H9 (cell line): Measurements from ENCODE around the gene CREB5. TPM values are rescaled to one million over a fixed set of nuclear protein-coding genes. Genes with fewer than 3 reads are reported as not detected.

Experiments
- DNase-seq: peaks from one replicate; pipeline ENCODE4 v3.0.0-alpha.2; 2017
- H2AFZ ChIP-seq: one replicate; pipeline ENCODE4 v1.6.1; 2013; ENCODE audit warnings: mild to moderate bottlenecking, low read length, control low read depth, moderate library complexity
- H2AK5ac ChIP-seq: 2 replicates; pipeline ENCODE4 v1.6.1; 2013; ENCODE audit warnings: low read length, control low read depth, mixed read lengths; ENCODE audit not compliant: insufficient read length
- H2BK120ac ChIP-seq: one replicate; pipeline ENCODE4 v1.6.1; 2013; ENCODE audit warnings: low read depth, mild to moderate bottlenecking, low read length, control low read depth, inconsistent platforms; ENCODE audit not compliant: poor library complexity, severe bottlenecking
- H2BK12ac ChIP-seq: 2 replicates; pipeline ENCODE4 v1.6.1; 2013; ENCODE audit warnings: low read length, control low read depth, mixed read lengths, low read depth; ENCODE audit not compliant: insufficient read length
- H2BK15ac ChIP-seq: 2 replicates; pipeline ENCODE4 v1.6.1; 2013; ENCODE audit warnings: low read depth, low read length, control low read depth
- H2BK20ac ChIP-seq: one replicate; pipeline ENCODE4 v1.6.1; 2013; ENCODE audit warnings: low read depth, mild to moderate bottlenecking, low read length, control low read depth, inconsistent platforms; ENCODE audit not compliant: poor library complexity, severe bottlenecking
- H2BK5ac ChIP-seq: 2 replicates; pipeline ENCODE4 v1.6.1; 2013; ENCODE audit warnings: low read length, control low read depth, mixed read lengths; ENCODE audit not compliant: insufficient read length
- H3K14ac ChIP-seq: 2 replicates; pipeline ENCODE4 v1.6.1; 2013; ENCODE audit warnings: low read length, control low read depth; ENCODE audit not compliant: insufficient read depth
- H3K18ac ChIP-seq: 2 replicates; pipeline ENCODE4 v1.6.1; 2013; ENCODE audit warnings: low read depth, mild to moderate bottlenecking, mixed read lengths, low read length, control low read depth; ENCODE audit not compliant: insufficient read length
- H3K23ac ChIP-seq: 2 replicates; pipeline ENCODE4 v1.6.1; 2013; ENCODE audit warnings: low read length, control low read depth, mixed read lengths, low read depth; ENCODE audit not compliant: insufficient read length
- H3K23me2 ChIP-seq: 2 replicates; pipeline ENCODE4 v1.6.1; 2013; ENCODE audit warnings: low read depth, mild to moderate bottlenecking, mixed read lengths, low read length, control low read depth; ENCODE audit not compliant: insufficient read length, poor library complexity, severe bottlenecking
- H3K27ac ChIP-seq: 2 replicates; pipeline ENCODE4 v1.5.1; 2013; ENCODE audit warnings: low read length, control low read depth, mixed read lengths, low read depth; ENCODE audit not compliant: insufficient read length
- H3K27me3 ChIP-seq: 2 replicates; pipeline ENCODE4 v1.6.1; 2013; ENCODE audit warnings: low read length, control low read depth, inconsistent platforms; ENCODE audit not compliant: insufficient read depth
- H3K4ac ChIP-seq: 2 replicates; pipeline ENCODE4 v1.6.1; 2013; ENCODE audit warnings: low read depth, mild to moderate bottlenecking, control low read depth, inconsistent platforms, low read length, moderate library complexity
- H3K4me1 ChIP-seq: 2 replicates; pipeline ENCODE4 v1.6.1; 2013; ENCODE audit warnings: low read length, control low read depth, inconsistent platforms; ENCODE audit not compliant: insufficient read depth
- H3K4me2 ChIP-seq: 2 replicates; pipeline ENCODE4 v1.6.1; 2013; ENCODE audit warnings: low read length, control low read depth, mixed read lengths; ENCODE audit not compliant: insufficient read length, insufficient read depth
- H3K56ac ChIP-seq: 2 replicates; pipeline ENCODE4 v1.6.1; 2013; ENCODE audit warnings: low read depth, mild to moderate bottlenecking, mixed read lengths, low read length, control low read depth; ENCODE audit not compliant: insufficient read length
- H3K79me1 ChIP-seq: 2 replicates; pipeline ENCODE4 v1.6.1; 2013; ENCODE audit warnings: low read depth, mild to moderate bottlenecking, moderate library complexity, low read length, control low read depth, inconsistent platforms; ENCODE audit not compliant: insufficient read depth, poor library complexity, severe bottlenecking
- H3K79me2 ChIP-seq: 2 replicates; pipeline ENCODE4 v1.6.1; 2013; ENCODE audit warnings: low read length, control low read depth, inconsistent platforms; ENCODE audit not compliant: insufficient read depth
- H3K9ac ChIP-seq: 2 replicates; pipeline ENCODE4 v1.6.1; 2013; ENCODE audit warnings: low read length, control low read depth, mixed read lengths; ENCODE audit not compliant: insufficient read length; ENCODE audit errors: extremely low read depth
- H3K9me3 ChIP-seq: one replicate; pipeline ENCODE4 v1.6.1; 2013; ENCODE audit warnings: low read depth, low read length, inconsistent platforms; ENCODE audit not compliant: control insufficient read depth
- H3T11ph ChIP-seq: one replicate; pipeline ENCODE4 v1.6.1; 2013; ENCODE audit warnings: mild to moderate bottlenecking, low read length, control low read depth, inconsistent platforms
- H4K20me1 ChIP-seq: one replicate; pipeline ENCODE4 v1.6.1; 2013; ENCODE audit not compliant: control insufficient read depth, insufficient read length, insufficient read depth
- H4K5ac ChIP-seq: 2 replicates; pipeline ENCODE4 v1.6.1; 2013; ENCODE audit warnings: low read depth, mild to moderate bottlenecking, mixed read lengths, low read length, control low read depth; ENCODE audit not compliant: insufficient read length
- H4K8ac ChIP-seq: replicated peaks from 2 replicates; pipeline ENCODE4 v1.6.1; 2013; ENCODE audit warnings: low read length, control low read depth, mixed read lengths, low read depth; ENCODE audit not compliant: insufficient read length
- H4K91ac ChIP-seq: 2 replicates; pipeline ENCODE4 v1.6.1; 2013; ENCODE audit warnings: low read depth, mild to moderate bottlenecking, moderate library complexity, mixed read lengths, low read length, control low read depth; ENCODE audit not compliant: insufficient read length
- H3K27ac Mint-ChIP-seq, 3 experiments: 2 replicates in 2 of 3; 3 replicates in 1 of 3; pipeline ENCODE4 v1.8.0; 2020 to 2021; ENCODE audit warnings: mixed read lengths in 3 of 3, mild to moderate bottlenecking in 1 of 3, moderate library complexity in 1 of 3
- H3K27me3 Mint-ChIP-seq: 2 replicates; pipeline ENCODE4 v1.8.0; 2021; ENCODE audit warnings: low read depth, mild to moderate bottlenecking, moderate library complexity, mixed read lengths
- H3K36me3 Mint-ChIP-seq, 3 experiments: 2 replicates in 2 of 3; 3 replicates in 1 of 3; pipeline ENCODE4 v1.8.0; 2020 to 2021; ENCODE audit warnings: low read depth in 3 of 3, mixed read lengths in 3 of 3; ENCODE audit not compliant: insufficient read depth in 1 of 3
- H3K4me1 Mint-ChIP-seq, 2 experiments: 2 replicates each; pipeline ENCODE4 v1.8.0; 2020; ENCODE audit warnings: mixed read lengths in 2 of 2
- H3K4me3 Mint-ChIP-seq, 2 experiments: 2 replicates in 1 of 2; 3 replicates in 1 of 2; pipeline ENCODE4 v1.8.0; 2020 to 2021; ENCODE audit warnings: mild to moderate bottlenecking in 2 of 2, mixed read lengths in 2 of 2, moderate library complexity in 1 of 2
- H3K9me3 Mint-ChIP-seq, 2 experiments: 2 replicates in 1 of 2; 3 replicates in 1 of 2; pipeline ENCODE4 v1.8.0; 2020; ENCODE audit warnings: mild to moderate bottlenecking in 2 of 2, mixed read lengths in 2 of 2, moderate library complexity in 1 of 2
- WGBS: extraction: QIAGEN DNeasy Blood & Tissue Kit; methylation state at CpG from one replicate; pipeline ENCODE4 v1.1.7; 2013; ENCODE audit warnings: missing lambda C conversion rate, low lambda C conversion rate, mixed read lengths; ENCODE audit not compliant: insufficient read length; ENCODE audit errors: extremely low coverage; 5-methylcytosine and 5-hydroxymethylcytosine counted together
- total RNA-seq: library from RNA; stranded (reverse); gene quantifications from 2 replicates; pipeline ENCODE4 v1.2.1, GENCODE V29; 2021
- TF ChIP-seq, protein P1 (sequence below): fragments of 200-600 bp; sonication (generic); conservative IDR thresholded peaks from 3 replicates; pipeline ENCODE4 v1.8.0; 2021; ENCODE audit warnings: antibody characterized with exemption, mild to moderate bottlenecking

CREB5 gene
- total RNA-seq, 1 experiment from 2014 or later: 4.0 TPM

GRCh38 chr7:28761505-28761904, 349.2 kb downstream of the CREB5 start:
- WGBS: no CpG with 5 or more reads among the region's 2 CpGs
- H3K27me3 Mint-ChIP-seq: no peaks in the 10 kb centered on the region
- TF ChIP-seq, protein P1, sequence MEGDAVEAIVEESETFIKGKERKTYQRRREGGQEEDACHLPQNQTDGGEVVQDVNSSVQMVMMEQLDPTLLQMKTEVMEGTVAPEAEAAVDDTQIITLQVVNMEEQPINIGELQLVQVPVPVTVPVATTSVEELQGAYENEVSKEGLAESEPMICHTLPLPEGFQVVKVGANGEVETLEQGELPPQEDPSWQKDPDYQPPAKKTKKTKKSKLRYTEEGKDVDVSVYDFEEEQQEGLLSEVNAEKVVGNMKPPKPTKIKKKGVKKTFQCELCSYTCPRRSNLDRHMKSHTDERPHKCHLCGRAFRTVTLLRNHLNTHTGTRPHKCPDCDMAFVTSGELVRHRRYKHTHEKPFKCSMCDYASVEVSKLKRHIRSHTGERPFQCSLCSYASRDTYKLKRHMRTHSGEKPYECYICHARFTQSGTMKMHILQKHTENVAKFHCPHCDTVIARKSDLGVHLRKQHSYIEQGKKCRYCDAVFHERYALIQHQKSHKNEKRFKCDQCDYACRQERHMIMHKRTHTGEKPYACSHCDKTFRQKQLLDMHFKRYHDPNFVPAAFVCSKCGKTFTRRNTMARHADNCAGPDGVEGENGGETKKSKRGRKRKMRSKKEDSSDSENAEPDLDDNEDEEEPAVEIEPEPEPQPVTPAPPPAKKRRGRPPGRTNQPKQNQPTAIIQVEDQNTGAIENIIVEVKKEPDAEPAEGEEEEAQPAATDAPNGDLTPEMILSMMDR: no peak
- H2AFZ ChIP-seq: no peak overlapping the region
- H3K4me3 Mint-ChIP-seq: no peak overlapping the region
- no peak overlapping the region for H4K5ac ChIP-seq
- H2BK5ac ChIP-seq: no peak overlapping the region
- H4K91ac ChIP-seq: no peak overlapping the region
- H4K8ac ChIP-seq: no peak overlapping the region
- no peak overlapping the region for H2BK20ac ChIP-seq
- no peak overlapping the region for H3K18ac ChIP-seq
- H3K4ac ChIP-seq: no peak overlapping the region
- no peak overlapping the region for H3K9ac ChIP-seq
- peaks cover 7 to 10% of the 10 kb centered on the region in 2 experiments for H3K4me1 Mint-ChIP-seq
- no peak overlapping the region for H3K14ac ChIP-seq
- no peak for DNase-seq
- H4K20me1 ChIP-seq: no peaks in the 10 kb centered on the region
- H3K27me3 ChIP-seq: no peaks in the 10 kb centered on the region
- no peak overlapping the region for H2BK120ac ChIP-seq
- H3K56ac ChIP-seq: no peak overlapping the region
- no peaks in the 10 kb centered on the region for H3K9me3 ChIP-seq
- H3K4me1 ChIP-seq: no peaks in the 10 kb centered on the region
- H2AK5ac ChIP-seq: no peak overlapping the region
- H3K27ac ChIP-seq: no peak overlapping the region
- no peaks in the 10 kb centered on the region for H3K23me2 ChIP-seq
- H3K9me3 Mint-ChIP-seq: no peaks in the 10 kb centered on the region
- no peak overlapping the region for H2BK15ac ChIP-seq
- no peak overlapping the region for H3K27ac Mint-ChIP-seq
- no peaks in the 10 kb centered on the region for H3K79me1 ChIP-seq
- H3T11ph ChIP-seq: no peak overlapping the region
- no peaks in the 10 kb centered on the region for H3K36me3 Mint-ChIP-seq
- H3K23ac ChIP-seq: no peak overlapping the region
- no peak overlapping the region for H2BK12ac ChIP-seq
- H3K4me2 ChIP-seq: no peak overlapping the region
- 0 out of 2 replicates have a peak, but pooled peaks cover 2% of the 10 kb centered on the region for H3K79me2 ChIP-seq
